Thyroid gland (tissue), 4 donors: Measurements from ENCODE around the gene SIPA1L3. TPM values are rescaled to one million over a fixed set of nuclear protein-coding genes. Genes with fewer than 3 reads are reported as not detected.

Experiments used
- DNase-seq, 2 donors: peaks; one replicate each; pipeline ENCODE4 v3.0.0-alpha.2; 2019
- H3K27ac ChIP-seq, 3 donors: fragments of 200-600 bp; sonication (generic); 1 replicate in 2 of 3; 2 replicates in 1 of 3; pipeline ENCODE4 v1.5.1; 2016 to 2019; ENCODE audit warnings: mild to moderate bottlenecking in 1 of 3, moderate library complexity in 1 of 3
- H3K27me3 ChIP-seq: fragments of 200-600 bp; sonication (generic); one replicate; pipeline ENCODE4 v1.5.1; 2019
- H3K36me3 ChIP-seq, 2 donors: fragments of 200-600 bp; sonication (generic); one replicate each; pipeline ENCODE4 v1.5.1; 2016 to 2019
- H3K4me1 ChIP-seq, 2 donors: fragments of 200-600 bp; sonication (generic); one replicate each; pipeline ENCODE4 v1.5.1; 2017 to 2019
- H3K4me3 ChIP-seq, 3 donors: fragments of 200-600 bp; sonication (generic); replicated peaks in 1 of 3; 1 replicate in 2 of 3; 2 replicates in 1 of 3; pipeline ENCODE4 v1.5.1; 2016; ENCODE audit warnings: mild to moderate bottlenecking in 1 of 3
- H3K9me3 ChIP-seq: fragments of 200-600 bp; sonication (generic); one replicate; pipeline ENCODE4 v1.5.1; 2017
- POLR2A ChIP-seq, 2 donors: fragments of 450-650 bp; IDR thresholded peaks; one replicate each; pipeline ENCODE4 v1.6.1; 2017; ENCODE audit warnings: antibody characterized with exemption in 2 of 2, mild to moderate bottlenecking in 2 of 2, moderate library complexity in 1 of 2
- whole genome bisulfite sequencing, 2 donors: methylation state at CpG; one replicate each; pipeline ENCODE4 v1.1.5; 2017; 5-methylcytosine and 5-hydroxymethylcytosine counted together
- intact Hi-C: fragments of 100-400 bp; cut with DNase I; formaldehyde crosslinking; loops from one replicate; pipeline ENCODE4 v1.15.1; 2023
- total RNA-seq, 4 donors: library from RNA; depleted of rRNA; stranded (reverse); fragments of >200 nt; gene quantifications; one replicate each; pipeline ENCODE4 v1.2.3, GENCODE V29; 2016
- TF ChIP-seq, protein P1 (sequence below), 6 experiments: fragments of 200-600 bp in 3 of 6; fragments of 450-650 bp in 3 of 6; sonication (generic) in 3 of 6; IDR thresholded peaks; one replicate each; pipeline ENCODE4 v1.5.1; 2016 to 2019; ENCODE audit warnings: antibody characterized with exemption in 6 of 6, mild to moderate bottlenecking in 2 of 6, inconsistent platforms in 1 of 6, moderate library complexity in 1 of 6

The SIPA1L3 gene
- total RNA-seq, 4 donors from 2014 or later = 39.4 to 130 (median 116) TPM

DNA sequence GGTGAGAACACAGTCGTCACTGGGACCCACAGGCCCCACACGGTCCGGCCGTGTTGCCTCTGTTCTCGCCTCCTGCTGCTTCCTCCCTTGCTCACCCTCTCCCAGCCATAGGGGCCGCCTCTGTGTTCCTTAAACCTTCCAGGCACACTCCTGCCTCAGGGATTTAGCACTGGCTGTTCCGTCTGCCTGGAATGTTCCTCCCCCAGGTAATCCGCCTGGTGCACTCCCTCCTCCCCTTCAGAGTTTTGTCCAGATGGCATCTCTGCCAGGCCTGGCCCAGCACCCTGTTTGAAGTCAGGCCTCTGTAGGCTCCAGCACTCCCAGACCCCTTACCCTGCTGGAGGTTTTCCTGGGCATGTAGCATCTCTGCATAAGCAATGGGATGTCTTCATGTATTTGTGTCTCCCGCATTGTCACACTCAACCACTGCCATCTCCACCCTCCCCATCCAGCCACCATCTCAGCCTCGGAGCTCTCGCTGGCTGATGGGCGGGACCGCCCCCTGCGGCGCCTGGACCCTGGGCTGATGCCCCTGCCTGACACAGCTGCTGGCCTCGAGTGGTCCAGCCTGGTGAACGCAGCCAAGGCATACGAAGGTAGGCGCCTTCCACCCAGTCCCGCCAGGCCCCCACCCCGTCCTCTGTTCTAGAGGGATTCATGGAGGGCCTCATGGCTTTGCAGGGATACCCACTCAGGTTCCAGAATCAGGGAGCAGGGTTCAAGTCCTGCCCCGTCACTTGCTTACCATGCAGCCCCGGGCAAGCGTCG is 291.1 kb downstream of the SIPA1L3 start:
- WGBS, 2 donors = 94 to 96% methylated on average over 22 of the region's 25 CpGs
- no peak overlapping the region for H3K4me3 ChIP-seq
- no peaks in the 10 kb centered on the region for H3K4me1 ChIP-seq
- H3K27me3 ChIP-seq = no peaks in the 10 kb centered on the region
- H3K27ac ChIP-seq = no peak overlapping the region
- H3K9me3 ChIP-seq = no peaks in the 10 kb centered on the region
- intact Hi-C loops = no loop called here
- no peak for DNase-seq
- peaks cover 21 to 50% of the 10 kb centered on the region in 2 donors for H3K36me3 ChIP-seq
- no peak for TF ChIP-seq POLR2A (IDR thresholded peaks at IDR 0.05)
- TF ChIP-seq, protein P1, sequence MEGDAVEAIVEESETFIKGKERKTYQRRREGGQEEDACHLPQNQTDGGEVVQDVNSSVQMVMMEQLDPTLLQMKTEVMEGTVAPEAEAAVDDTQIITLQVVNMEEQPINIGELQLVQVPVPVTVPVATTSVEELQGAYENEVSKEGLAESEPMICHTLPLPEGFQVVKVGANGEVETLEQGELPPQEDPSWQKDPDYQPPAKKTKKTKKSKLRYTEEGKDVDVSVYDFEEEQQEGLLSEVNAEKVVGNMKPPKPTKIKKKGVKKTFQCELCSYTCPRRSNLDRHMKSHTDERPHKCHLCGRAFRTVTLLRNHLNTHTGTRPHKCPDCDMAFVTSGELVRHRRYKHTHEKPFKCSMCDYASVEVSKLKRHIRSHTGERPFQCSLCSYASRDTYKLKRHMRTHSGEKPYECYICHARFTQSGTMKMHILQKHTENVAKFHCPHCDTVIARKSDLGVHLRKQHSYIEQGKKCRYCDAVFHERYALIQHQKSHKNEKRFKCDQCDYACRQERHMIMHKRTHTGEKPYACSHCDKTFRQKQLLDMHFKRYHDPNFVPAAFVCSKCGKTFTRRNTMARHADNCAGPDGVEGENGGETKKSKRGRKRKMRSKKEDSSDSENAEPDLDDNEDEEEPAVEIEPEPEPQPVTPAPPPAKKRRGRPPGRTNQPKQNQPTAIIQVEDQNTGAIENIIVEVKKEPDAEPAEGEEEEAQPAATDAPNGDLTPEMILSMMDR (IDR thresholded peaks at IDR 0.05) = no peak

DNA sequence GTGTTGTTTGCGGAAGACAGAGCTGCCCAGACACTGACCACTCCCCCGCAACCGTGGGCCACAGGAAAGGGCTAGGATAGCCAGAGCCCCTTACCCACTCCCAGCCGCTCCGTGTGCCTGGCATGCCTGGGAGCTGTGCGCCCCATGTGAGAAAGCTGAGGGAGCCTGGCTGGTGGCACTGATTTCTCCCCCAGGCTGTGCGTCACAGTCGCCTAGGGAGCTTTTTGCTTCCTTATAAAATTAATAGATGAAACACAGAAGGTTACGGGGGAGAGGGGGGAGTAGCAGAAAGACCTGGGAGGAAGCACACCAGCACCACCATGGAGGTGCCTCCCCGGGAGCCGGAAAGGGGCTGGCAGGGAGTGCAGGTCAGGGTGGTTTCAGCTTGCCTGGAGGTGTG is 292.3 kb downstream of the SIPA1L3 start:
- H3K4me1 ChIP-seq = no peaks in the 10 kb centered on the region
- 96 to 99% methylated on average over 5 to 10 of the region's 11 CpGs for WGBS, 2 donors
- H3K27me3 ChIP-seq = no peaks in the 10 kb centered on the region
- no peaks in the 10 kb centered on the region for H3K9me3 ChIP-seq
- intact Hi-C loops = no loop called here
- H3K36me3 ChIP-seq = peaks cover 32 to 54% of the 10 kb centered on the region in 2 donors
- TF ChIP-seq, protein P1 (IDR thresholded peaks at IDR 0.05) = no peak
- no peak for TF ChIP-seq POLR2A (IDR thresholded peaks at IDR 0.05)
- no peak overlapping the region for H3K27ac ChIP-seq
- H3K4me3 ChIP-seq = no peak overlapping the region
- no peak for DNase-seq

DNA sequence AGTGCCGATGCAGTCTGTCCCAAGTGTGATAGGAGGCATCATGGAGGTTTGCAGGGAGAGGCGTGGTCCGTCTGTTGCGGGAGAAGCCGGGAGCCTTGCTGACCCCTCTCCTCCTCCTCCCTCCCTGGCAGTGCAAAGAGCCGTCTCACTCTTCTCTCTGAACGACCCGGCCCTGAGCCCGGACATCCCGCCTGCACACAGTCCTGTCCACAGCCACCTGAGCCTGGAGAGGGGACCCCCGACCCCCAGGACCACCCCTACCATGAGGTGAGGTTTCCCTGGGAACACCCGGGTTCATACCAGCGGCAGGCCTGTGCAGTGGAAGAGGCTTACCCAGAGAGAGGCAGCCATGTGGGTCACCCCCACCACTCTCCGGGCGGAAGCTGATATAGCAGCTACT is 294.7 kb downstream of the SIPA1L3 start:
- TF ChIP-seq, protein P1 (IDR thresholded peaks at IDR 0.05) = no peak
- TF ChIP-seq POLR2A (IDR thresholded peaks at IDR 0.05) = no peak
- no peaks in the 10 kb centered on the region for H3K9me3 ChIP-seq
- peaks cover 44 to 68% of the 10 kb centered on the region in 2 donors for H3K36me3 ChIP-seq
- intact Hi-C loops = no loop called here
- H3K4me1 ChIP-seq = no peaks in the 10 kb centered on the region
- no peak overlapping the region for H3K4me3 ChIP-seq
- no peak for DNase-seq
- H3K27ac ChIP-seq = no peak overlapping the region
- WGBS, 2 donors = 90 to 96% methylated on average over 11 to 15 of the region's 15 CpGs
- no peaks in the 10 kb centered on the region for H3K27me3 ChIP-seq

GRCh38 chr19:38202504-38202903 is 295.5 kb downstream of the SIPA1L3 start:
- Histone ChIP-seq H3K4me3 (no peak overlapping the region), H3K9me3 (no peaks in the 10 kb centered on the region), H3K36me3 (peaks cover 51 to 73% of the 10 kb centered on the region in 2 donors), H3K27me3 (no peaks in the 10 kb centered on the region), H3K4me1 (no peaks in the 10 kb centered on the region), H3K27ac (no peak overlapping the region)
- 93 to 96% methylated on average over 14 of the region's 14 CpGs for WGBS, 2 donors
- intact Hi-C loops = no loop called here
- no peak for DNase-seq
- TF ChIP-seq POLR2A (IDR thresholded peaks at IDR 0.05) = no peak
- TF ChIP-seq, protein P1 (IDR thresholded peaks at IDR 0.05) = no peak

DNA sequence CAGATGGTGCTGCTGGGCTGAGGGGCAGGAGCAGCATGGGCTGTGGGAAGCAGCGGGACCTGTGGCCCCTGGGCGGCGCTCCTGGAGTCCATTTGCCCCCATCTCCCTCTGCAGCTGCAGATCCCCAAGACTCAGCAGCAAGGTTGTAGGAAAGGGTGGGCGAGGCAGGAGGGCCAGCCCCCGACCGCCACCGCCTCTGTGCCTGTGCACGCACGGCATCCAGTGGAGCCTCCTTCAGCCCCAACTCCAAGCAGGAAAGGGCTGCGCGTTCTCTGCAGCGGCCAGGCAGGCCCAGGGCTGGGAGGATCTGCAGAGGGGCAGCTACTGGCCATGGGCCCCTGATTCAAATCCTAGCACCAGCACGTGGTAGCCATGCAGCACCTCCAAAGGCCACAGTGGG is 296.2 kb downstream of the SIPA1L3 start:
- Histone ChIP-seq H3K4me1 (no peaks in the 10 kb centered on the region), H3K27me3 (no peaks in the 10 kb centered on the region), H3K36me3 (peaks cover 47 to 72% of the 10 kb centered on the region in 2 donors), H3K9me3 (no peaks in the 10 kb centered on the region), H3K27ac (no peak overlapping the region), H3K4me3 (no peak overlapping the region)
- no peak for DNase-seq
- no peak for TF ChIP-seq POLR2A (IDR thresholded peaks at IDR 0.05)
- TF ChIP-seq, protein P1 (IDR thresholded peaks at IDR 0.05) = no peak
- 91 to 93% methylated on average over 4 to 13 of the region's 13 CpGs for WGBS, 2 donors
- intact Hi-C loops = no loop called here
